ENCODE results near the gene BYSL. TPM values are rescaled to one million over a fixed set of nuclear protein-coding genes. Genes with fewer than 3 reads are reported as not detected.
A peak's percentile ranks its signal among the peaks of the same experiment; 100 is the strongest.

The BYSL gene
- total and polyA plus RNA-seq, 9 of the 15 experiments (the other 6 are each of a cell fraction or from before 2014, with no cell fraction given), result 22.2 to 92.3 (median 53.4) TPM

DNA sequence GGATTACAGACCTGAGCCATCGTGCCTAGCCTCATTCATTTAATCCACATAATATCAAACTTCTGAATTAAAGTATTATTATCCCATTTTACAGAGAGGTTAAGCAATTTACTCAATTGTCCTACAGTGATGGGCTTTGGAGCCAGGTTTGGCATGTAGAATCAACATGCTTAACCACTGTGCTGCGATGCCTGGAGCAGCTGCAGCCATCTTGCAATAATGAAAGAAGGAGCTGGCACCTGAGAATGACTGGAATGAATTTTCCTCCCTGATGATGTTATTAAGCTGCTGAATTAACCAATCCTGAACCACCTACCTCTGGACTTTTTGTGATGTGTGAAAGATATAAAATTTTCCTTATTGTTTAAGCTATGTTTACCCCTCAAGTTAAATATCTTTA, 33.4 kb downstream of the BYSL start (continued):
- no peak for TF ChIP-seq PHF21A (IDR thresholded peaks at IDR 0.05; ENCODE audit: borderline replicate concordance, low read depth)
- TF ChIP-seq, protein P1, sequence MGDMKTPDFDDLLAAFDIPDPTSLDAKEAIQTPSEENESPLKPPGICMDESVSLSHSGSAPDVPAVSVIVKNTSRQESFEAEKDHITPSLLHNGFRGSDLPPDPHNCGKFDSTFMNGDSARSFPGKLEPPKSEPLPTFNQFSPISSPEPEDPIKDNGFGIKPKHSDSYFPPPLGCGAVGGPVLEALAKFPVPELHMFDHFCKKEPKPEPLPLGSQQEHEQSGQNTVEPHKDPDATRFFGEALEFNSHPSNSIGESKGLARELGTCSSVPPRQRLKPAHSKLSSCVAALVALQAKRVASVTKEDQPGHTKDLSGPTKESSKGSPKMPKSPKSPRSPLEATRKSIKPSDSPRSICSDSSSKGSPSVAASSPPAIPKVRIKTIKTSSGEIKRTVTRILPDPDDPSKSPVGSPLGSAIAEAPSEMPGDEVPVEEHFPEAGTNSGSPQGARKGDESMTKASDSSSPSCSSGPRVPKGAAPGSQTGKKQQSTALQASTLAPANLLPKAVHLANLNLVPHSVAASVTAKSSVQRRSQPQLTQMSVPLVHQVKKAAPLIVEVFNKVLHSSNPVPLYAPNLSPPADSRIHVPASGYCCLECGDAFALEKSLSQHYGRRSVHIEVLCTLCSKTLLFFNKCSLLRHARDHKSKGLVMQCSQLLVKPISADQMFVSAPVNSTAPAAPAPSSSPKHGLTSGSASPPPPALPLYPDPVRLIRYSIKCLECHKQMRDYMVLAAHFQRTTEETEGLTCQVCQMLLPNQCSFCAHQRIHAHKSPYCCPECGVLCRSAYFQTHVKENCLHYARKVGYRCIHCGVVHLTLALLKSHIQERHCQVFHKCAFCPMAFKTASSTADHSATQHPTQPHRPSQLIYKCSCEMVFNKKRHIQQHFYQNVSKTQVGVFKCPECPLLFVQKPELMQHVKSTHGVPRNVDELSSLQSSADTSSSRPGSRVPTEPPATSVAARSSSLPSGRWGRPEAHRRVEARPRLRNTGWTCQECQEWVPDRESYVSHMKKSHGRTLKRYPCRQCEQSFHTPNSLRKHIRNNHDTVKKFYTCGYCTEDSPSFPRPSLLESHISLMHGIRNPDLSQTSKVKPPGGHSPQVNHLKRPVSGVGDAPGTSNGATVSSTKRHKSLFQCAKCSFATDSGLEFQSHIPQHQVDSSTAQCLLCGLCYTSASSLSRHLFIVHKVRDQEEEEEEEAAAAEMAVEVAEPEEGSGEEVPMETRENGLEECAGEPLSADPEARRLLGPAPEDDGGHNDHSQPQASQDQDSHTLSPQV (IDR thresholded peaks at IDR 0.05), result no peak
- no peak for TF ChIP-seq HNRNPK (IDR thresholded peaks at IDR 0.05; ENCODE audit: low read depth, low read length, poor library complexity, severe bottlenecking)
- no peak for TF ChIP-seq ZKSCAN1 (IDR thresholded peaks at IDR 0.05; ENCODE audit: low read depth, low read length)
- TF ChIP-seq ZNF79 (CRISPR knock-in tag; IDR thresholded peaks at IDR 0.05; ENCODE audit: low read depth), result no peak
- TF ChIP-seq ZNF561 (CRISPR knock-in tag; conservative IDR thresholded peaks at IDR 0.05), result no peak
- TF ChIP-seq TCF7L2 (IDR thresholded peaks at IDR 0.05; ENCODE audit: low read depth, low read length), result no peak
- TF ChIP-seq HLTF (IDR thresholded peaks at IDR 0.05), result 0 out of 2 replicates have a peak, but pooled peaks have one; percentile 19
- peak; percentile 95 for TF ChIP-seq RBM25 (IDR thresholded peaks at IDR 0.05; ENCODE audit: low read depth, low read length, severe bottlenecking)
- TF ChIP-seq SIRT6 (IDR thresholded peaks at IDR 0.05; ENCODE audit: low read depth, low read length), result no peak
- TF ChIP-seq HNRNPLL (IDR thresholded peaks at IDR 0.05; ENCODE audit: low read depth, low read length, poor library complexity, severe bottlenecking), result no peak
- TF ChIP-seq CHD2 (IDR thresholded peaks at IDR 0.05; ENCODE audit: low read depth, low read length), result no peak
- TF ChIP-seq FOXJ2 (tag; IDR thresholded peaks at IDR 0.05), result no peak
- no peak for TF ChIP-seq NCOR1 (IDR thresholded peaks at IDR 0.05)
- TF ChIP-seq, protein P2, sequence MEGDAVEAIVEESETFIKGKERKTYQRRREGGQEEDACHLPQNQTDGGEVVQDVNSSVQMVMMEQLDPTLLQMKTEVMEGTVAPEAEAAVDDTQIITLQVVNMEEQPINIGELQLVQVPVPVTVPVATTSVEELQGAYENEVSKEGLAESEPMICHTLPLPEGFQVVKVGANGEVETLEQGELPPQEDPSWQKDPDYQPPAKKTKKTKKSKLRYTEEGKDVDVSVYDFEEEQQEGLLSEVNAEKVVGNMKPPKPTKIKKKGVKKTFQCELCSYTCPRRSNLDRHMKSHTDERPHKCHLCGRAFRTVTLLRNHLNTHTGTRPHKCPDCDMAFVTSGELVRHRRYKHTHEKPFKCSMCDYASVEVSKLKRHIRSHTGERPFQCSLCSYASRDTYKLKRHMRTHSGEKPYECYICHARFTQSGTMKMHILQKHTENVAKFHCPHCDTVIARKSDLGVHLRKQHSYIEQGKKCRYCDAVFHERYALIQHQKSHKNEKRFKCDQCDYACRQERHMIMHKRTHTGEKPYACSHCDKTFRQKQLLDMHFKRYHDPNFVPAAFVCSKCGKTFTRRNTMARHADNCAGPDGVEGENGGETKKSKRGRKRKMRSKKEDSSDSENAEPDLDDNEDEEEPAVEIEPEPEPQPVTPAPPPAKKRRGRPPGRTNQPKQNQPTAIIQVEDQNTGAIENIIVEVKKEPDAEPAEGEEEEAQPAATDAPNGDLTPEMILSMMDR (IDR thresholded peaks at IDR 0.05 in 2 of 3, conservative IDR thresholded peaks at IDR 0.05 in 1 of 3; ENCODE audit: insufficient read depth in 2 of 3, low read depth in 1 of 3, low read length in 3 of 3), result no peak
